ENCODE data around the gene COL9A3. TPM values are rescaled to one million over a fixed set of nuclear protein-coding genes. Genes with fewer than 3 reads are reported as not detected.
A peak's percentile ranks its signal among the peaks of the same experiment; 100 is the strongest.

The COL9A3 gene
- polyA plus RNA-seq, 1 experiment: 0.98 TPM

- Histone ChIP-seq H3K4me3 (ENCODE audit: low read depth, low read length) (no peak overlapping the region), H3K27ac (ENCODE audit: low read depth, low read length) (no peak overlapping the region), H3K27me3 (ENCODE audit: control insufficient read depth, insufficient read depth, low read length) (peaks cover 8% of the 10 kb centered on the region), H3K9me3 (ENCODE audit: control insufficient read depth, insufficient read depth, low read length) (no peaks in the 10 kb centered on the region; the same call in 1 of the 2 replicates)
- ChIA-PET POLR2A (interaction anchor here (1.1 kb wide), 1 partner anchor 51 kb away, joined by 3 read pairs; no protein-coding TSS in a partner anchor), CTCF (interaction anchor here (0.7 to 4.3 kb wide), 12 partner anchors 52 to 383 kb away, joined by 3 to 81 read pairs (median 5); no protein-coding TSS in a partner anchor)
- no peak for TF ChIP-seq CTCF (IDR thresholded peaks at IDR 0.05; ENCODE audit: low read depth, low read length)
- no peak for DNase-seq (ENCODE audit: low read depth, low spot score)
Measured at GRCh38 chr20:62792182-62792939, 24.5 kb upstream of the COL9A3 start.

DNA sequence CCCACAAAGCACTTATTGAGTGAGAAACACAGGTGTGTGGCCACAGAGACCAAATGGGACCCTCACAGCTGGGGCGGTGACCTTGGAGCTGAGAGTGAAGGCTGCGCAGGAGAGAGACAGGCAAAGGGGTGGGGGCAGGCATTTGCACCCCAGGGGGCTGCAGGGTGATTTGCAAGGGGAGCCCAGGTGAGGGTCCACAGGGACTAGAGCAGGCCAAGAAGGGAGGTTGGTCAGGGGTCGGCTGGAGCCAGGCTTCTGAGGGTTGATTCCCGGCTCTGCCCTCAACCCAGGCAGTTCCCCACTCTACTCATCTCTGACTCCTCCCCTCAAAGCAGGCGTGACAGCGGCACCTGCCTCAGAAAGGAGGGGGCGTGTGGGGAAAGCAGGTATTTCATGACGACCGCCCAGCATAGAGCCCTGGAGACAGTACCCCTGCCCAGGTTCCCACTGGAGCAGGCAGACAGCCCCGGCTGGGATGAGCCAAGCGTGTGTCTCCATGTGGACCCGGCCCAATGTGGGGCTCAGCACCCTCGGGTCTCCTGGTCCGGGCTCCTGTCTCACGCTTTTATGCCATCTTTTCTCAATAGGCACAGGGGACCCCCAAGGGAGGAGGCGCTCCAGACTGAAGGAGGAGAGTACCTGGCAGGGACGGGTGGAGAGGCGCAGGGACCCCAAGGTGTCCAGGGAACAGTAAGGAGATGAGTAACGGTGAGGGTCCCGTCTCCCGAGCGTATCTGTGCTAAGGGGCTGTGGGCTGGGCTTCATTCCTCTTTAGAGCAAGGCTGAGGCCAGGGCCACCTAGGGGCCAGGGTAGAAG lies 23.7 kb upstream of the COL9A3 start:
- Histone ChIP-seq H3K27ac (ENCODE audit: low read depth, low read length) (peak overlapping the region; percentile 67), H3K9me3 (ENCODE audit: control insufficient read depth, insufficient read depth, low read length) (no peaks in the 10 kb centered on the region; the same call in 1 of the 2 replicates), H3K27me3 (ENCODE audit: control insufficient read depth, insufficient read depth, low read length) (peaks cover 4% of the 10 kb centered on the region), H3K4me3 (ENCODE audit: low read depth, low read length) (no peak overlapping the region)
- POLR2A ChIA-PET: interaction anchor here (0.6 to 1.9 kb wide), 3 partner anchors 52 to 89 kb away, joined by 3 to 7 read pairs (median 3); no protein-coding TSS in a partner anchor
- no peak for DNase-seq (ENCODE audit: low read depth, low spot score)
- no peak for TF ChIP-seq CTCF (IDR thresholded peaks at IDR 0.05; ENCODE audit: low read depth, low read length)
- CTCF ChIA-PET: interaction anchor here (1.1 to 4.3 kb wide), 7 partner anchors 15 to 216 kb away, joined by 3 to 81 read pairs (median 7); no protein-coding TSS in a partner anchor

- POLR2A ChIA-PET: interaction anchor here (0.6 to 1.9 kb wide), 5 partner anchors 14 to 491 kb away, joined by 3 to 7 read pairs (median 3); no protein-coding TSS in a partner anchor
Measured at GRCh38 chr20:62793757-62794006, 23.2 kb upstream of the COL9A3 start.

GRCh38 chr20:62794007-62794724 lies 22.7 kb upstream of the COL9A3 start:
- POLR2A ChIA-PET: interaction anchor here (0.6 to 1.9 kb wide), 6 partner anchors 15 to 492 kb away, joined by 3 to 7 read pairs (median 3); no protein-coding TSS in a partner anchor
- CTCF ChIA-PET: interaction anchor here (1.1 to 1.9 kb wide), 4 partner anchors 14 to 215 kb away, joined by 3 to 13 read pairs (median 6); no protein-coding TSS in a partner anchor
- Histone ChIP-seq H3K9me3 (ENCODE audit: control insufficient read depth, insufficient read depth, low read length) (no peaks in the 10 kb centered on the region; the same call in 1 of the 2 replicates), H3K4me3 (ENCODE audit: low read depth, low read length) (peak overlapping the region; percentile 69), H3K27ac (ENCODE audit: low read depth, low read length) (peak overlapping the region; percentile 70), H3K27me3 (ENCODE audit: control insufficient read depth, insufficient read depth, low read length) (no peaks in the 10 kb centered on the region)
- no peak for TF ChIP-seq CTCF (IDR thresholded peaks at IDR 0.05; ENCODE audit: low read depth, low read length)
- peak; percentile 80 for DNase-seq (ENCODE audit: low read depth, low spot score)

More at GRCh38 chr20:62793757-62794006, 23.2 kb upstream of the COL9A3 start:
- no peaks in the 10 kb centered on the region; the same call in 1 of the 2 replicates for H3K9me3 ChIP-seq (ENCODE audit: control insufficient read depth, insufficient read depth, low read length)
- TF ChIP-seq CTCF (IDR thresholded peaks at IDR 0.05; ENCODE audit: low read depth, low read length): no peak
- H3K27me3 ChIP-seq (ENCODE audit: control insufficient read depth, insufficient read depth, low read length): peaks cover 4% of the 10 kb centered on the region
- H3K27ac ChIP-seq (ENCODE audit: low read depth, low read length): peak overlapping the region; percentile 67
- H3K4me3 ChIP-seq (ENCODE audit: low read depth, low read length): peak overlapping the region; percentile 46
- DNase-seq (ENCODE audit: low read depth, low spot score): no peak
- CTCF ChIA-PET: interaction anchor here (1.1 to 1.9 kb wide), 4 partner anchors 15 to 215 kb away, joined by 3 to 13 read pairs (median 6); no protein-coding TSS in a partner anchor
